HG02763 (cell line): Measurements from ENCODE around the gene MBLAC2.

ENCODE experiments used
- ATAC-seq: cut with Tn5 transposase; IDR thresholded peaks from one replicate; pipeline ENCODE4 v1.9.1; 2021; ENCODE audit warnings: mild to moderate bottlenecking, moderate library complexity; ENCODE audit not compliant: unreplicated experiment

Gene MBLAC2

GRCh38 chr5:90474235-90475107 lies at the start of gene MBLAC2, which contains the start of gene POLR3G:
Gene MBLAC2, minus strand, starts transcription at chr5:90474771. Its CDS starts 479 bp downstream, at chr5:90474292.
Gene POLR3G, plus strand, starts transcription at chr5:90474864. Its CDS starts 10,704 bp downstream, at chr5:90485568.
- peak; percentile 90 for ATAC-seq

DNA sequence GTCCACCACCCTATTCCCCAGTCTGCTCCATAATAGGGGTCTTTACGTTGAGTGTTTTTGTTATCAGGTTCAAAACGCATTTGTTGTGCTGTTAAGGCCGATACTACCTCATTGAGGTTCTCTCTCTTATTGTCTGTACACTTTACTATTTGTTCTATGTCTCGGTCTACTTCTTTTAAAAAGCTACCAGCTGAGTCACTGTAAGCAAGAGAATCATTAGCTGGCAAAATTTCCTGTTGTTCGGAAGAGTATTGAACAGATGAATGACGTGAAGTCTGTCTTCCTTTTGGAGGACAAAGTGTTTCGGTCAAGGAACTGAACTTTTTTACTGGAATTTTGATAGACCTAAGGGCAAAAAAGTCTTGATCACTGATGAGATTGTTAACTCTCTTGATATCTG lies 44.5 kb upstream of the MBLAC2 start:
- ATAC-seq: no peak

GRCh38 chr5:90518661-90519060 lies 44.1 kb upstream of the MBLAC2 start:
- ATAC-seq: no peak

DNA sequence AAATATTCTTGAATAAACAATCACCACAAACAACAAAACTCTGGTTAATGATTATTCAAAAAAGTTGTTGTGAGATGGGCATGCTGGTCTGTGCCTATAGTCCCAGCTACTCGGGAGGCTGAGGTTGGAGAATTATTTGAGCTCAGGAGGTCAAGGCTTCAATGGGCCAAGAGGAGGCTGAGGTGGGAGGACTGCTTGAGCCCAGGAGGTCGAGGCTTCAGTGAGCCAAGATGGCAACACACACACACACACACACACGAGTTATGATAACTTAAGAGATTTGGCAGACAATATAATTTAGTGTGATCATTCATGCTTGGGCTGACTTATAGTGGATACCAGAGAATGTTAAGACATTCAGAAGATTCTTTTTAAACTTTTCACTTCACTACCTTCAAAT lies 39.9 kb upstream of the MBLAC2 start:
- no peak for ATAC-seq

GRCh38 chr5:90510438-90510837 lies 35.9 kb upstream of the MBLAC2 start:
- ATAC-seq: no peak

- no peak for ATAC-seq
Measured at GRCh38 chr5:90506221-90506620, 31.6 kb upstream of the MBLAC2 start.

GRCh38 chr5:90504743-90505142 lies 30.2 kb upstream of the MBLAC2 start:
- no peak for ATAC-seq

DNA sequence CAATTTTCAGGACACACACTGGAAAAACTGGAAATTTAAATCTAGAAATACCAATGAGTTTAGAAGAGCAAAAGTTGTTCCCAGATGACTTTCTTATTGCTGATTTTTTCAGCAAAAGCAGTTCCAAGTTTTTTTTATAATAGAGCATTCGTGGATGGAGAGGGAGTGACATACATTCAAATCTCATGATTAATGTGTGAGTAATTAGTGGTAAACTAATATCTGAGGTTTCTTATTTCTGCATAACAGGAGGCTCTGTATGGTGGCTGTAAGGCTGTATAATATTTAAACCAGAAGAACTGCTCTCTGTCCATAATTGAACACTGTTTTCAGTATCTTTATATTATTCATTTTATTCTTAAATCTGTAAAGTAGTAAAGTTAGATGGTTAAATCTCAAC lies 29.0 kb upstream of the MBLAC2 start:
- ATAC-seq: no peak

GRCh38 chr5:90495146-90495545 lies 20.6 kb upstream of the MBLAC2 start:
- no peak for ATAC-seq

DNA sequence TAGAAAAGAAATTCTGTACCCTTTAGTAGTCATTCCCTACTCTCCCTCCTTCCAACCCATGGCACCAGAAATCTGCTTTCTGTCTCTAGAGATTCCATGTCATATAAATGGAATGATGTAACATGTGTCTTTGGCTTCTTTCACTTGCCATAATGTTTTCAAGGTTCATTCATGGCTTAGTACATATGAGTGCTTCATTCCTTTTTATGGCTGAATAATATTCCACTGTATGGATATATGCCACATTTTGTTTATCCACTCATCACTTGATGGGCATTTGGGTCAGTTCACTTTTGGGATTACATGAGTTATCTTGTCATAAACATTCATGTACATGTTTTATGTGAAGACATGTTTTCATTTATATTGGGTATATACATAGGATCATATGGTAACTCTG lies 19.5 kb upstream of the MBLAC2 start:
- ATAC-seq: no peak

DNA sequence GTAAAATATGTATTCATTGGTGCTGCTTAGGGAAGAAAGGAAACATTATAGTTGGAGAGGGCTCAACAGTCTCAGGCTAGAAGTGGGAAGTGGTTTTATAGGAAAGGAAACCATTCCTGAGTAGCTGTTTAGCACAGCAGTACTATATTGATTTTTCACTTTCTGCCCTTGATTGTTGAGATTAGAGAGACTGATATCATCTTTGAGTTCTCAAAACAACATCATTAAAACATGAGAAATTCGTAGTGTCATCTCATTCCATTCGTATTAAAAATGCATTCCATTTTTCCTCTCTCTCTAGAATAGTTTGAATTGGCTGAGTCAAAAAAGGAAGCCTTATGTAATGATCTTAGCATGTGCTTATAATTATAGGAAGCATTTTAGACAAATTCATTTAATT lies 14.2 kb upstream of the MBLAC2 start:
- no peak for ATAC-seq

- no peak for ATAC-seq
Measured at GRCh38 chr5:90484540-90484939, 10.0 kb upstream of the MBLAC2 start.

- ATAC-seq: no peak
Measured at GRCh38 chr5:90483206-90483605, 8.6 kb upstream of the MBLAC2 start.

DNA sequence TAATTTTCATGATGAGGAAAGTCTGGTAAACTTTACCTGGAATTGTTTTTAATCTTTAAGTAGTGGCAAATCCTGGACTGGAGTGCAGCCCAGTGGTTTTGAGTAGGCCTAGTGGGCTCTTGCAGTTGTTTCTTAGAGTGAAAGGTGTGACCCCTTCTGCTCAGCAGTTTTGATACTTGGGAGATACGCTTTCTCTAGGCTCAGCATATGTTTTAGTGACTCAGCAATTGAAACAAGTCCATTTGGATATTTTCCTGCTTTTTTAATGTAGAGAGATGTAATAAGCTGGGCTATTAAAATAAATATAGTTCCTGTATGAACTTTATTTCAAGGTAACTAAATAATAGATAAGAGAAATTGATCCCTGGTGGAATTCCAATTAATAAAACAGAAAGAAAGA lies 6.1 kb upstream of the MBLAC2 start:
- no peak for ATAC-seq

DNA sequence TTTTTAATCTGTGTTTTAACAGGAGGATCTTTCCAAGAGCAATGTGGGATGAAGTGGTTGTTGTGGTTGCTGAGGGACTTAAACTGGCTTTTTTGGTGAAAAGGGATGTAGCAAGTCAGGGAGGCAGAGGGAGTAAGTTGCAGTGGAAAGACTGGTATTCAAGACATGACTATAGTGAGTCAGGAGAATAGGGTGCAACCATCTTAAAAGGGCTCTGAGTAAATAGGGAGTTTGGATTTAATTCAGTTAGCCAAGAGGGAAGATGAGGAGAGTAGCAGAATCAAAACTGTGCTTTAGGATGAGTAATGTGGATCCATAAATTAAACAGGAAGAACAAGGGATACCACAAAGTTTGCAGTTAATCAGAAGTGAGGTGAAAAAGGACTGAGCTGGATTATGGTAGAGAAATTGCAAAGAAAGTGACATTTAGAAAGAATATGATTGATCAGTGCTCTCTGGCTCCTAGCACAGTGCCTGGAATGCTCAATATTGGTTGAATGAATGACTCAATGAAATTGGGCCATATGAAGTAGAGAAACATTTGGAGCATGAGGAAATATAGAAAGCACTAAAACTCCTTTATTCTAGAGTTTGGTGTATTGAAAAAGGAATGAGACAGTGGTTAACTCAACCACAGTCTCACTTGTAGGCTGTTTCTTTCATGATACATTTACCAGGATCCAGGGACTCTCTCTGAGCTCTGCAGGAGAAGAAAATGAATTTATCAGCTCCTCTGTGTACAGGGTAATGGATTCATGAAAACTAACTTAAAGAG lies 5.2 kb upstream of the MBLAC2 start:
- no peak for ATAC-seq

GRCh38 chr5:90477621-90478215 lies 3.1 kb upstream of the MBLAC2 start:
- no peak for ATAC-seq

DNA sequence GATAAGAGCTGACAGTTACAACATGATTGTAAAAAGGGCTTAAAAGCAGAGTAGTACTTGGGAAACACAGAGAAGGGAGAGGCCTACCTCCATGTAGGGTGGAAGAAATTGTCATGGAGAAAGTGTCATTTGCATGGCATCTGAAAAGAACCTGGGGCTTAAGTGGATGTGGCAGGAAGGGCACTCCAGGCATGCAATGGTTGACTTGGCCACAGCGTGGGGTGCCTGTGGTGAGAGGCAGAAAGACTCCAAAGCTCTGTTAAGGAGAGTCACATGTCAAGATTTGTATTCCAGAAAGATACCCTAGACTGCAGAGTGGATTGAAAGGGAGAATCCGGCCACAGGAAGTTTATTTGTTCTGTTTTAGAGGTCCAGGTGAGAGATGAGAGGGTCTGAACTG lies 2.5 kb upstream of the MBLAC2 start:
- ATAC-seq: no peak

GRCh38 chr5:90476391-90476790 lies 1.8 kb upstream of the MBLAC2 start:
- ATAC-seq: no peak

- ATAC-seq: no peak
Measured at GRCh38 chr5:90475436-90475980, 937 bp upstream of the MBLAC2 start.

DNA sequence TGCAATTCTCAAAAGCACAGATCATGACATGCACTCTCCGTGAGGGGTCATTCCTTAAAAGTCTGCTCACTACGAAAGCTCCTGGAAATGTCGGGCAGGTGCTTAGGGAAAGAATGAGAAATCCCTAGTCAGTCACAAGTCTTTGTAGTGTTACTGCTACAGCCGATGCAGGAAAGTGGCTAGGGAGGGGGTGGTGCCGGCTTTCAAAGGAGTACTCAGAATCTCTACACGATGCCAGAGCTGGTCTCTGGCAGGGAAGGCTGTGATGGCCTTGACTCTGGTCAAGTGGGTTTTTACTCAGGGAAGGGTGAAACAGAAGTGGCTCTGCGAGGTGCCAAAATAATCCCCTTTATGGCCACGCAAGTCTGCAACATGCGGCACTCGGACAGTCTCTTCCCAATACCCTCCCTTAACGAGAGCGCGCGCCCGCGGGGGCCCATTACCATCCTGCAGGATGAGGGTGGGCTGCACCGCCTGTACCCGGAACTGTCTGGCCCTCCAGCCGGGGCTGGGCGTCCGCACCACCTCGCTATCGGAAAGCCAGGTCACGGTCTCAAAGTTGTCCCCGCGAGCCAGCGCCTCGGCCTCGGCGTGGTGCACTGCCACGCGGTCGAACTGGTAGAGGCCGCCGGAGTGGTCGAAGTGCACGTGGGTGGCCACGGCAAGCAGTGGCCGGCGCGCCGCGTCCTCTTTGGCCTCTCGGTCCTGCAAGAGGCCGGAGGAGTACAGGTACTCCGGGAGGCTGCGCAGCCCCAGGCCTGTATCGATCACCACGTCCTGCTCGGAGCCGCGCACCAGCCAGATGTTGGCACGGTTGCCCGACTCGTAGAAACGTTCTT lies 956 bp downstream of the MBLAC2 start:
- peak; percentile 19 for ATAC-seq
